HS-27A (cell line): ENCODE measurements around the gene RECK.

Experiments
- DNase-seq: peaks from one replicate; pipeline ENCODE4 v3.0.0-alpha.2; 2012; ENCODE audit warnings: low read depth, missing footprints

RECK gene

GRCh38 chr9:36140086-36141084 is 103.7 kb downstream of the RECK start:
- no peak for DNase-seq

- DNase-seq, result no peak
These were observed 104.6 kb downstream of the RECK start for GRCh38 chr9:36141288-36141687.

- DNase-seq, result no peak
These were observed 105.0 kb downstream of the RECK start for GRCh38 chr9:36141761-36142160.

GRCh38 chr9:36142510-36143244 is 106.0 kb downstream of the RECK start:
- no peak for DNase-seq

GRCh38 chr9:36143245-36143641 is 106.5 kb downstream of the RECK start:
- DNase-seq, result no peak

GRCh38 chr9:36144309-36145232 is 107.9 kb downstream of the RECK start:
- DNase-seq, result no peak

GRCh38 chr9:36145970-36146369 is 109.3 kb downstream of the RECK start:
- DNase-seq, result no peak

- no peak for DNase-seq
These were observed 109.9 kb downstream of the RECK start for GRCh38 chr9:36146651-36147050.

GRCh38 chr9:36147441-36148175 is 110.9 kb downstream of the RECK start:
- DNase-seq, result no peak

- DNase-seq, result peak; percentile 99
These were observed 111.8 kb downstream of the RECK start for GRCh38 chr9:36148311-36149051.

GRCh38 chr9:36149197-36149596 is 112.5 kb downstream of the RECK start:
- peak; percentile 77 for DNase-seq

- DNase-seq, result no peak
These were observed 114.0 kb downstream of the RECK start for GRCh38 chr9:36150574-36151315.

- DNase-seq, result no peak
These were observed 114.8 kb downstream of the RECK start for GRCh38 chr9:36151316-36152210.

- DNase-seq, result no peak
These were observed 116.2 kb downstream of the RECK start for GRCh38 chr9:36152741-36153438.

- no peak for DNase-seq
These were observed 117.0 kb downstream of the RECK start for GRCh38 chr9:36153746-36154145.

- DNase-seq, result no peak
These were observed 117.7 kb downstream of the RECK start for GRCh38 chr9:36154331-36154952.

GRCh38 chr9:36156116-36156515 is 119.4 kb downstream of the RECK start:
- no peak for DNase-seq

GRCh38 chr9:36158122-36158521 is 121.4 kb downstream of the RECK start:
- DNase-seq, result no peak
